Right lobe of liver (tissue), 4 donors: ENCODE results near the gene WWC1.

Experiments used
- CTCF ChIP-seq, 4 donors: fragments of 200-600 bp in 3 of 4; fragments of 450-650 bp in 1 of 4; IDR thresholded peaks; one replicate each; pipeline versions ENCODE4 v1.5.1 to v1.8.0; 2016 to 2022; ENCODE audit warnings: antibody characterized with exemption in 4 of 4, mild to moderate bottlenecking in 2 of 4
- POLR2A ChIP-seq: fragments of 450-650 bp; IDR thresholded peaks from one replicate; pipeline ENCODE4 v1.6.1; 2017; ENCODE audit warnings: antibody characterized with exemption, mild to moderate bottlenecking
- donor health status: DM: no; HTN: no; CAD: no.
- donor health status: DM: no; HTN: no; CAD: no.
- donor health status: DM: no; HTN: yes; CAD: no.

DNA sequence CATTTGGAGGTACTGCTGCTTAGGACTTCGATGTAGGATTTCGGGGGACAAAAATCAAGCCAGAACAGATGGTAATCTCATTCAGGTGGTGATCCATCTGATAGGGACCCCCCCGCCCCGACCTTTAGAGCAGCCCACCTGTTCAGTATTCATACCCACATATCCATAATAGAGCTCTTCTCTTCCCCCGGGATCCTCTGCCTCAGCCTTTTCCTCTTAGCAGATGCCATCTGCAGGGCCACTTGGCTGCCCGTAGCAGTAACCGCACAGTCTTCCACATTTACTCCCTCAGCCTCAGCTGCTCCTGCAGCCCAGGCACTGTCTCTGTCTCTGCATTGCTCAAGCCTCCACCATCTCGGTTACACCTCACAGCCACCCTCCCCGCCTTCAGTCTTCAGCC is 129.0 kb downstream of the WWC1 start:
- no peak for TF ChIP-seq CTCF (IDR thresholded peaks at IDR 0.05)
- TF ChIP-seq POLR2A = no peak
